Stimulated activated CD4-positive, alpha-beta T cell treated with anti-CD3 and anti-CD28 coated beads, Interleukin-1b, Interleukin-23, amount 100 ng/mL, for 4 hours (primary cell): ENCODE results near the gene SDCCAG8.
"Not testable (repeated sequence)": the region's sequence is repeated elsewhere in the genome, so short reads cannot be mapped to it uniquely, and the experiment has no call there.

ENCODE experiments used
- DNase-seq, 2 donors: peaks; one replicate each; pipeline ENCODE4 v3.0.0-alpha.2; 2020; ENCODE audit warnings: low read depth in 2 of 2

SDCCAG8 gene

GRCh38 chr1:243332440-243332839, 76.6 kb downstream of the SDCCAG8 start:
- DNase-seq: no peak

- no peak for DNase-seq
These were observed 79.5 kb downstream of the SDCCAG8 start for GRCh38 chr1:243335292-243335691.

- DNase-seq: no peak
These were observed 80.3 kb downstream of the SDCCAG8 start for GRCh38 chr1:243336163-243336562.

- not testable (repeated sequence) for DNase-seq
These were observed 83.0 kb downstream of the SDCCAG8 start for GRCh38 chr1:243338848-243339247.

- no peak for DNase-seq
These were observed 85.2 kb downstream of the SDCCAG8 start for GRCh38 chr1:243341074-243341473.

- DNase-seq: no peak
These were observed 88.4 kb downstream of the SDCCAG8 start for GRCh38 chr1:243343970-243344937.

GRCh38 chr1:243345205-243345604, 89.4 kb downstream of the SDCCAG8 start:
- no peak for DNase-seq

GRCh38 chr1:243346016-243346415, 90.2 kb downstream of the SDCCAG8 start:
- DNase-seq: no peak

- DNase-seq: no peak
These were observed 90.6 kb downstream of the SDCCAG8 start for GRCh38 chr1:243346468-243346867.

- DNase-seq: no peak
These were observed 92.5 kb downstream of the SDCCAG8 start for GRCh38 chr1:243348331-243348730.

- no peak for DNase-seq
These were observed 93.3 kb downstream of the SDCCAG8 start for GRCh38 chr1:243349128-243349527.

- DNase-seq: no peak
These were observed 95.5 kb downstream of the SDCCAG8 start for GRCh38 chr1:243351337-243351736.

- no peak for DNase-seq
These were observed 98.8 kb downstream of the SDCCAG8 start for GRCh38 chr1:243354511-243355153.

GRCh38 chr1:243363832-243364231, 108.0 kb downstream of the SDCCAG8 start:
- DNase-seq: no peak

- no peak for DNase-seq
These were observed 108.5 kb downstream of the SDCCAG8 start for GRCh38 chr1:243364330-243364729.

GRCh38 chr1:243364866-243365265, 109.0 kb downstream of the SDCCAG8 start:
- no peak for DNase-seq

GRCh38 chr1:243367314-243367713, 111.5 kb downstream of the SDCCAG8 start:
- DNase-seq: no peak

- no peak for DNase-seq
These were observed 118.6 kb downstream of the SDCCAG8 start for GRCh38 chr1:243374412-243374811.

- no peak for DNase-seq
These were observed 119.8 kb downstream of the SDCCAG8 start for GRCh38 chr1:243375596-243375995.

GRCh38 chr1:243378669-243379068, 122.8 kb downstream of the SDCCAG8 start:
- no peak for DNase-seq

GRCh38 chr1:243379208-243379607, 123.4 kb downstream of the SDCCAG8 start:
- DNase-seq: no peak

- no peak for DNase-seq
These were observed 123.9 kb downstream of the SDCCAG8 start for GRCh38 chr1:243379706-243380105.

GRCh38 chr1:243388276-243388675, 132.4 kb downstream of the SDCCAG8 start:
- DNase-seq: no peak
